ENCODE data around the gene DPP6.

DPP6 gene

GRCh38 chr7:154412105-154412504 is 359.9 kb downstream of the DPP6 start:
- no peak for DNase-seq (ENCODE audit: low spot score)

GRCh38 chr7:154415709-154416399 is 363.7 kb downstream of the DPP6 start:
- no peak for DNase-seq (ENCODE audit: low spot score)

- DNase-seq (ENCODE audit: low spot score): no peak
Measured at GRCh38 chr7:154416714-154417113, 364.5 kb downstream of the DPP6 start.

- DNase-seq (ENCODE audit: low spot score): no peak
Measured at GRCh38 chr7:154419344-154419743, 367.1 kb downstream of the DPP6 start.

- DNase-seq (ENCODE audit: low spot score): no peak
Measured at GRCh38 chr7:154423231-154423630, 371.0 kb downstream of the DPP6 start.

GRCh38 chr7:154424350-154424749 is 372.2 kb downstream of the DPP6 start:
- no peak for DNase-seq (ENCODE audit: low spot score)

- DNase-seq (ENCODE audit: low spot score): no peak
Measured at GRCh38 chr7:154425271-154425670, 373.1 kb downstream of the DPP6 start.

- no peak for DNase-seq (ENCODE audit: low spot score)
Measured at GRCh38 chr7:154426778-154427177, 374.6 kb downstream of the DPP6 start.

GRCh38 chr7:154427533-154427932 is 375.3 kb downstream of the DPP6 start:
- DNase-seq (ENCODE audit: low spot score): no peak

- DNase-seq (ENCODE audit: low spot score): no peak
Measured at GRCh38 chr7:154429666-154430404, 377.6 kb downstream of the DPP6 start.

- DNase-seq (ENCODE audit: low spot score): no peak
Measured at GRCh38 chr7:154430640-154431039, 378.4 kb downstream of the DPP6 start.

- DNase-seq (ENCODE audit: low spot score): no peak
Measured at GRCh38 chr7:154431045-154431444, 378.8 kb downstream of the DPP6 start.

- no peak for DNase-seq (ENCODE audit: low spot score)
Measured at GRCh38 chr7:154433632-154434598, 381.7 kb downstream of the DPP6 start.

GRCh38 chr7:154436560-154436959 is 384.4 kb downstream of the DPP6 start:
- DNase-seq (ENCODE audit: low spot score): no peak

- DNase-seq (ENCODE audit: low spot score): no peak
Measured at GRCh38 chr7:154437234-154437633, 385.0 kb downstream of the DPP6 start.

- DNase-seq (ENCODE audit: low spot score): no peak
Measured at GRCh38 chr7:154438571-154439367, 386.6 kb downstream of the DPP6 start.

GRCh38 chr7:154440058-154440457 is 387.9 kb downstream of the DPP6 start:
- no peak for DNase-seq (ENCODE audit: low spot score)

GRCh38 chr7:154440651-154441050 is 388.5 kb downstream of the DPP6 start:
- DNase-seq (ENCODE audit: low spot score): no peak

GRCh38 chr7:154441811-154442210 is 389.6 kb downstream of the DPP6 start:
- DNase-seq (ENCODE audit: low spot score): no peak

GRCh38 chr7:154442939-154443338 is 390.7 kb downstream of the DPP6 start:
- no peak for DNase-seq (ENCODE audit: low spot score)

- DNase-seq (ENCODE audit: low spot score): no peak
Measured at GRCh38 chr7:154450451-154450850, 398.3 kb downstream of the DPP6 start.
